HG03460 (cell line): ENCODE data around the gene KIF3C.
"Not testable (repeated sequence)": the region's sequence is repeated elsewhere in the genome, so short reads cannot be mapped to it uniquely, and the experiment has no call there.

Source experiments
- ATAC-seq: cut with Tn5 transposase; IDR thresholded peaks from one replicate; pipeline ENCODE4 v1.9.1; 2021; ENCODE audit not compliant: unreplicated experiment

The KIF3C gene

DNA sequence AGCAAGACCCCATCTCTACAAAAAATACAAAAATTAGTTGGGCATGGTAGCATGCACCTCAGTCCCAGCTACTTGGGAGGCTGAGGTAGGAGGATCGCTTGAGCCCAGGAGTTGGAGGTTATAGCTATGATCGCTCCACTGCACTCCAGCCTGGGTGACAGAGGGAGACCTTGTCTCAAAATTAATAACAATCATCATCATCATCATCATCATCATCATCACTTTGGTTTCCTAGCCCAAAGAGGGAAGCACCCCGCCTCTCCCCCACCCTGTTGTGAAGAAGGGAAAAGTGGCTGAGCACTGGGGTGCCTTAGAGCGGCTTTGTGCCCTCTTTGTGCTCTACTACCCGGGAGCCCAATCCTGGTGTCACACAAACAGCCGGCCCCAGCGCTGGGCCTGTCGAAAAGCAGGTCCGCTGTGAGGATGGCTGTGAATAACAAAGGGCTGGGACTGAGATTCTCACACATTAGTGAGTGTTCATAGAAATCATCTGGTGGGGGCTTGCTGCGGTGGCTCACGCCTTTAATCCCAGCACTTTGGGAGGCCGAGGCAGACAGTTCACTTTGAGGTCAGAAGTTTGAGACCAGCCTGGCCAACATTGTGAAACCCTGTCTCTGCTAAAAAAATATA lies 61.4 kb downstream of the KIF3C start:
- ATAC-seq = no peak

- ATAC-seq = no peak
These were observed 62.0 kb downstream of the KIF3C start for GRCh38 chr2:25920336-25920735.

- no peak for ATAC-seq
These were observed 64.5 kb downstream of the KIF3C start for GRCh38 chr2:25917832-25918231.

DNA sequence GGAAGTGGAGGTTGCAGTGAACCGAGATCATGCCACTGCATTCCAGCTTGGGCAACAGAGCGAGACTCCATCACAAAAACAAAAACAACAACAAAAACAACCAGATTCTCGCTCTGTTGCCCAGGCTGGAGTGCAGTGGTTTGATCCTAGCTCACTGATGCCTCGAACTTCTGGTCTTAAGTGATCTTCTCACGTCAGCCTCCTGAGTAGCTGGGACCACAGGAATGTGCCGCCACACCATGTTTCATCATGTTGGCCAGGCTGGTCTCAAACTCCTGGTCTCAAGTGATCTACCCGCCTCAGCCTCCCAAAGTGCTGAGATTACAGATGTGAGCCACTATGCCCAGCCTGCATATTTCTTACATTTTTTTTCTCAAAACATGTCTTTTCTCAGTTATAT lies 64.9 kb downstream of the KIF3C start:
- ATAC-seq = not testable (repeated sequence)

GRCh38 chr2:25915944-25916772 lies 66.1 kb downstream of the KIF3C start:
- not testable (repeated sequence) for ATAC-seq

GRCh38 chr2:25915411-25915810 lies 66.9 kb downstream of the KIF3C start:
- ATAC-seq = not testable (repeated sequence)

DNA sequence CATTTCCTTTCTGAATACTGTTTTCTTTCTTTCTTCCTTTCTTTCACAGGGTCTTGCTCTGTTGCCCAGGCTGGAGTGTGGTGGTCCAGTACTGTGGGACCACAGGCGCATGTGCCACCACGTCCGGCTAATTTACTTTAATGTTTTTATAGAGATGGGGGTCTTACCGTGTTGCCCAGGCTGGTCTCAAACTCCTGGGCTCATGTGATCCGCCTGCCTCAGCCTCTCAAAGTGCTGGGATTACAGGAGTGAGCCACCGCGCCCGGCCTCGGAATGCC lies 68.7 kb downstream of the KIF3C start:
- not testable (repeated sequence) for ATAC-seq

GRCh38 chr2:25912851-25913695 lies 69.2 kb downstream of the KIF3C start:
- no peak for ATAC-seq

- not testable (repeated sequence) for ATAC-seq
These were observed 72.7 kb downstream of the KIF3C start for GRCh38 chr2:25909574-25909973.

DNA sequence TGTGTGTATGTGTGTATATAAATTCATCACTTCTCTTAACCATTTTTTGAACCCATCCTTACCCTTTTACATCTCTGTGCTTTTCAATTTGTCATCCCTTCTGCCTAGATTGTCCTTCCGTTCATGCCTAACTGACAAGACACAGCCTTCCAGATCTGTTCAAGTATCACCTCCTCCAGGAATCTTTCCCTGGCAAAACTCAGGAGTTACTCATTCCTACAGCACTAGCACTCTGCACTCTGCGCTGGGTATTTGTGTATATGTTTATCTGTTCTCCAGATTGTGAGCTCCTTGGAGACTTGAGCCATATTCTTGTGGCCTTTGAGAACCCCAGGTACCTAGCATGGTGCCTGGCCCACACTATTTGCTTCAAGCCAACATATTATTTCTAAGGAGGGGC lies 77.2 kb downstream of the KIF3C start:
- no peak for ATAC-seq

DNA sequence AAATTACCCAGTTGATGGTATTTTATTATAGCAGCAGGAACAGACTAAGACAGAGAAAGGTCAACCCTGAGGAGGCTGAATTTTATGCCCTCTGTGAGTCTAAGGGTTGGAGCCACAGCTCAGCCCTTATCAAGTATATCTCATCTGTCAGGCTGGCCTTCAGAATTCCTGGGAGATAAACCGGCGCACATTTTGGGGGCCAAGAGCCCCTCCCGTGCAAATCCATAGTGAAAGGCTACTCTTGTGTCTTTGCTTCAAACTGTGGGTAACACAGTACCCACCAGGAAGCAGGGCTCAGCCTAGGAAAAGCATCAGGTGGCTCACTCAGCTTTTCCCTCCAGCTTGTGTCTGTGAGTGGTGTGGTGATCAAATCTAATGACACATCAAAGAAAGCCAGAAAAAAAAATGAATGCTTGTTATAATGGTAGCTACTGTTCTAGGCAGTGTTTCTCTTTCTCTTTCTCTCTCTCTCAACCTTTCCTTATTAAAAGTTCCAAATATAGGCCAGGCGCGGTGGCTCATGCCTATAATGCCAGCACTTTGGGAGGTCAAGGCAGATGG lies 79.0 kb downstream of the KIF3C start:
- ATAC-seq = no peak

- no peak for ATAC-seq
These were observed 82.8 kb downstream of the KIF3C start for GRCh38 chr2:25899404-25899970.

GRCh38 chr2:25897506-25897905 lies 84.8 kb downstream of the KIF3C start:
- ATAC-seq = no peak

- ATAC-seq = not testable (repeated sequence)
These were observed 86.0 kb downstream of the KIF3C start for GRCh38 chr2:25896308-25896707.

- ATAC-seq = no peak
These were observed 86.7 kb downstream of the KIF3C start for GRCh38 chr2:25895610-25896009.

GRCh38 chr2:25895018-25895417 lies 87.3 kb downstream of the KIF3C start:
- ATAC-seq = no peak

DNA sequence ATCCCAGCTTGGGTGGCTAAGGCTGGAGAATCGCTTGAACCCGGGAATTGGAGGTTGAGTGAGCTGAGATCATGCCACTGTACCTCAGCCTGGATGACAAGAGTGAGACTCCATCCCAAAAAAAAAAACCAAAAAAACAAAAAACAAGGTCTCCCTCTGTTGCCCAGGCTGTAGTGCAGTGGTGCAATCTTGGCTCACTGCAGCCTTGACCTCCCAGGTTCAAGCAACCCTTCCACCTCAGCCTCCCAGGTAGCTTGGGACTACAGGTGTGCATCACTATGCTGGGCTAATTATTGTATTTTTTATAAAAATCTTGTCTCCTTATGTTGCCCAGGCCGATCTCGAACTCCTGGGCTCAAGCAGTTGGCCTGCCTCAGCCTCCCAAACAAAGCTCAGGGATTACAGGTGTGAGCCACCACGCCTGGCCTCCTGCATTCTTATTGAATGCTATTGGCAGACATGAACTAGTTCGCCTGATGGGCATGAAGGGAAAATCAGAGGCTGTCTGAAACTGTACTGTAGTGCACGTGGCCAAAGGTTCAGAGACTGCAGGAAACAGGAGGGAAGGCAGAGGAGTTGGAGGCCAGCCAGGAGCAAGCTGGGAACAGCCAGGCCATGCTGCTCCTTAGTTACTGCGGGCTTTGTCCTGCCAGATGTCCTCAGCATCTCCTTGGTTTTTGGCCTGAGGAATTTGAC lies 88.0 kb downstream of the KIF3C start:
- no peak for ATAC-seq

DNA sequence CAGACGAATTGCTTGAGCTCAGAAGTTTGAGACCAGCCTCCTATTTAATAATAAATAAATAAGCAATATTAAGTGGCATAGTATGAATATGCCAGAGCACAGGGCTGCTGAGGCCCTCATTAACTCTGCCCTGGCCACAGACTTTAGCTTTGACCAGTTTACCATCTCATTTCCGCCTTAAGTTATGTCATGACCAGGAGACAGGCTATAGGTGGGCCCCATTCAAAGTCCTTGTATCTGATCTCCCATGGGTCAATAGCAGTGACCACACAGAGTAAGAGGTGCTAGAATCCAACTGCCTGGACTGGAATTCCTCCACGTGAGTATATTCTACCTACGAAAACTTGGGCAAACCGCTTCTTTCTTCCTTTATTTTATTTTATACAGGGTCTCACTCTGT lies 90.6 kb downstream of the KIF3C start:
- ATAC-seq = no peak

DNA sequence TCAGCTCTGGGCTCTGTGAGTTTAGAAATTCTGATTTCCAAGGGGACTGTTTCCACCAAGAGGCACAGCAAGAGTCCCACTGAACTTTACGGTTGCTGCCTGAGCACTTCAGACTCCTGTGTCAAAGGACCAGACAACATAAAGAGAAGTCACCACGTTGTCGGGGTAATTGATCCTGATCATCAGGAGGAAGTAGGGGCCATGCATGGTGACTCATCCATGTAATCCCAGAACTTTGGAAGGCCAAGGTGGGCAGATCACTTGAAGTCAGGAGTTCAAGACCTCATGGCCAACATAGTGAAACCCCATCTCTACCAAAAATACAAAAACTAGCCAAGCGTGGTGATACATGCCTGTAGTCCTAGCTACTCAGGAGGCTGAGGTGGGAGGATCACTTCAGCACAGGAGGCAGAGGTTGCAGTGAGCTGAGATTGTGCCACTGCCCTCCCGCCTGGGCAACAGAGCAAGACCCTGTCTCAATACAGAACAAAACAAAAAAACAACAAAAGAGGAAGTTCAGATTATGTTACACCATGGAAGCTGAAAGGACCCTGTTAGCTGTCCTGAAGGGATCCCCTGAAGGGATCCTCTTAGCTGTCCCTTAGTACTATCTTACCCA lies 94.6 kb downstream of the KIF3C start:
- ATAC-seq = no peak

DNA sequence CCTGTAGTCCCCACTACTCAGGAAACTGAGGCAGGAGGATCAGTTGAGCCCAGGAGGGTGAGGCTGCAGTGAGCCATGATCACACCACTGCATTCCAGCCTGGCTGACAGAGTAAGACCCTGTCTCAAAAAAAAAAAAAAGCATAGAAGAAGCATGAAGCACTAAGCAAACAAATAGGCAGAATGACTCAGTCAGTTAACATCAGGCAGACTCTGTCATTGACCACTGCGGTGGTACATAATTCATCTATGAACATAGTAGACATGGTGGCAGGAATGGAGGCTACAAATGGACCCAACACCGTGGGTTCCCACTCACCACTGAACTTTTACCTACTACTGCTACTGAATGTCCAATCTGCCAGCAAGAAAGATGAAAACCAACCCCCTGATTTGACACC lies 96.4 kb downstream of the KIF3C start:
- ATAC-seq = no peak
